CD4-positive, alpha-beta memory T cell (primary cell): Measurements from ENCODE around the gene RPL3. TPM values are rescaled to one million over a fixed set of nuclear protein-coding genes. Genes with fewer than 3 reads are reported as not detected.

ENCODE experiments used
- CTCF ChIA-PET: fragments of 350-600 bp; sonication (Branson Sonifier 250); formaldehyde crosslinking; loops from one replicate; lab custom pipeline; 2021; ENCODE audit warnings: inconsistent platforms; ENCODE audit not compliant: partially characterized antibody; lab: Charles Lee
- POLR2A ChIA-PET: fragments of 350-600 bp; sonication (Branson Sonifier 250); formaldehyde crosslinking; loops from one replicate; lab custom pipeline; 2021; ENCODE audit not compliant: partially characterized antibody; lab: Charles Lee
- DNase-seq, 5 donors: peaks; one replicate each; pipeline versions ENCODE4 v3.0.0 to v3.0.0-alpha.2; 2020 to 2022; ENCODE audit warnings: mixed read lengths in 1 of 5
- H3K27ac ChIP-seq: one replicate; pipeline ENCODE4 v1.7.0; 2013; ENCODE audit warnings: low read depth, low read length
- H3K27me3 ChIP-seq: 2 replicates; pipeline ENCODE4 v1.7.0; 2013; ENCODE audit warnings: mild to moderate bottlenecking, low read length, moderate library complexity; ENCODE audit not compliant: insufficient read depth
- H3K36me3 ChIP-seq: 2 replicates; pipeline ENCODE4 v1.7.0; 2013; ENCODE audit warnings: mild to moderate bottlenecking, low read length, moderate library complexity; ENCODE audit not compliant: insufficient read depth
- H3K4me1 ChIP-seq: 2 replicates; pipeline ENCODE4 v1.7.0; 2013; ENCODE audit warnings: mild to moderate bottlenecking, low read length, moderate library complexity; ENCODE audit not compliant: insufficient read depth
- H3K4me3 ChIP-seq, 2 donors: one replicate each; pipeline ENCODE4 v1.7.0; 2013; ENCODE audit warnings: low read length in 2 of 2, mild to moderate bottlenecking in 1 of 2
- H3K9me3 ChIP-seq, 2 donors: one replicate each; pipeline ENCODE4 v1.7.0; 2013; ENCODE audit warnings: low read length in 2 of 2, control low read depth in 1 of 2; ENCODE audit not compliant: control insufficient read depth in 1 of 2
- H3K27ac Mint-ChIP-seq, 7 donors: one replicate each; pipeline ENCODE4 v1.8.0; 2020 to 2021; ENCODE audit warnings: mixed read lengths in 7 of 7, mild to moderate bottlenecking in 6 of 7, inconsistent platforms in 3 of 7, moderate library complexity in 3 of 7
- H3K27me3 Mint-ChIP-seq, 2 donors: one replicate each; pipeline ENCODE4 v1.8.0; 2020 to 2021; ENCODE audit warnings: mixed read lengths in 2 of 2
- H3K36me3 Mint-ChIP-seq, 2 donors: one replicate each; pipeline ENCODE4 v1.8.0; 2020 to 2021; ENCODE audit warnings: mixed read lengths in 2 of 2, inconsistent platforms in 1 of 2, mild to moderate bottlenecking in 1 of 2
- H3K4me1 Mint-ChIP-seq, 4 donors: one replicate each; pipeline ENCODE4 v1.8.0; 2020 to 2021; ENCODE audit warnings: mixed read lengths in 4 of 4, mild to moderate bottlenecking in 1 of 4
- H3K4me3 Mint-ChIP-seq, 8 donors: one replicate each; pipeline ENCODE4 v1.8.0; 2020 to 2021; ENCODE audit warnings: mixed read lengths in 8 of 8, mild to moderate bottlenecking in 7 of 8, moderate library complexity in 6 of 8, inconsistent platforms in 3 of 8
- H3K9me3 Mint-ChIP-seq, 8 donors: one replicate each; pipeline ENCODE4 v1.8.0; 2020 to 2021; ENCODE audit warnings: mixed read lengths in 8 of 8, mild to moderate bottlenecking in 5 of 8, inconsistent platforms in 3 of 8, moderate library complexity in 1 of 8
- intact Hi-C: fragments of 100-400 bp; cut with micrococcal nuclease; formaldehyde crosslinking; loops from one replicate; pipeline ENCODE4 v1.15.1; 2023
- polyA plus RNA-seq, 2 donors: library from polyadenylated mRNA; unstranded; fragments of 300-500 nt; fragmentation: Illumina TruSeq; gene quantifications; one replicate each; pipeline ENCODE4 v1.2.3, GENCODE V29; 2021
- total RNA-seq, 2 experiments: library from RNA; stranded (reverse); gene quantifications; one replicate each; pipeline ENCODE4 v1.2.3, GENCODE V29; 2021

Gene RPL3
- total and polyA plus RNA-seq, 4 experiments from 2014 or later, result 3,292 to 4,075 (median 3,564) TPM

DNA sequence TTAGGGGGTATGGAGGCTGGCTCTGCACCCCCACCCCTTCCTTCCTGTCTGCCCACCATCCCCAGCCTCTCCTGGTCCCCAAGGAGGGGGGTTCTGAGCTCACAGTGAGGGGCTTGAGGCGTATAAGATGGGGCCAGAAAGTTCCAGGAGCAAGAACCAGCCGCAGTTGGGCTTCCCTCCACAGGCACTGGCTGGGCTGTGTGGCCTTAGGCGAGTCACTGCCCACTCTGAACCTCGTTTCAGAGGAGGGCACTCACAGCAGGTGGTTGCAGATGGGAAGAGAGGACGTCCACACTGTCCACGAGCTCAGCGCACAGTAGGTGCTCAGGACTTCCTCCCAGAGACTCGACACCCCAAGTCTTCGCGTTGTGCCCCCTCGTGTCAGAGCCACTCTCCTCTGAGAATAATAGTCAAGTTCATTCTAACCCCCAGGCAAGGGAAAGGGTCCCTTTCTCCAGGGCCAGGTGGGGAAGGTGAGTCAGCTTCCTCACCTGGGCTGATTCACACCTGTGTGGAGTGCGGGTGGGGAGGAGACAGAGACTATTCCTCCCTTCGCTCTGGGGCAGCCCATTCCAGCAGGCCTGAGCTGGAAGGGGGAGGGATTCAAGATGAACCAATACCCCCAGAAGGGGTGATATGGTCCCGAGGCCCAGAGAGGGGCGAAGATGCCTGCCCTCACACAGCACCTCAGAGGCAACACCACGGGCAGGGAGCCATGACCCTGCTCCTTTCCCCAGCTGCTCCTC lies 29.3 kb downstream of the RPL3 start:
- Histone ChIP-seq H3K9me3 (peaks cover 0 to under 1% of the 10 kb centered on the region in 2 donors), H3K27me3 (no peaks in the 10 kb centered on the region), H3K27ac (no peak overlapping the region), H3K36me3 (no peaks in the 10 kb centered on the region), H3K4me3 (no peak overlapping the region), H3K4me1 (no peaks in the 10 kb centered on the region)
- intact Hi-C loops, result no loop called here
- Mint-ChIP-seq H3K36me3 (no peaks in the 10 kb centered on the region), H3K9me3 (peaks cover 0 to 6% (median 5%) of the 10 kb centered on the region in 8 donors), H3K4me1 (peaks cover 0 to 2% (median 0%) of the 10 kb centered on the region in 4 donors), H3K27ac (no peak overlapping the region), H3K27me3 (peaks cover 2 to 3% of the 10 kb centered on the region in 2 donors), H3K4me3 (no peak overlapping the region)
- no peak for DNase-seq
- CTCF ChIA-PET, result no interaction called here
- POLR2A ChIA-PET, result no interaction called here

DNA sequence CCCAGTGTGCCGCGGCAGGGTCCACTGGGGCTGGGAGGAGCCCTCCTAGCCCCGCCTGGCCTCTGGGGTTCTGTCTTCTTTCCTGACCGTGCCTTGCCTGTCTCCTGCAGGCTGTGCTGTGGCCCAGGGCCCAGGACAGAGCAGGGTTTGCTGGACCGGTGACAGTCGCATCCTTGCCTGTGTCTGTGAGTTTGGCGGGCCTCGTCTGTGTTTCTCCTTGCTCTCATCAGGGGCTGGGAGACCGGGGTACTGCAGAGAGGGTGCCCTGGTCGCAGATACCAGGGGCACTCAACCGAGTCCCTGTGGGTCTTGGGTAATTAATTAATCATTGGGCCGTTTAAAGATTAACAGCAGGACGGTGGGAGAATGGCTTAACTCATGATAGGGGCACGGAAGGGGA lies 29.9 kb downstream of the RPL3 start:
- H3K27me3 Mint-ChIP-seq, result peaks cover 2 to 3% of the 10 kb centered on the region in 2 donors
- H3K27ac ChIP-seq, result no peak overlapping the region
- intact Hi-C loops, result no loop called here
- H3K27me3 ChIP-seq, result no peaks in the 10 kb centered on the region
- no peak for DNase-seq
- POLR2A ChIA-PET, result no interaction called here
- no peaks in the 10 kb centered on the region for H3K36me3 Mint-ChIP-seq
- H3K4me1 ChIP-seq, result no peaks in the 10 kb centered on the region
- H3K27ac Mint-ChIP-seq, result no peak overlapping the region
- H3K36me3 ChIP-seq, result no peaks in the 10 kb centered on the region
- H3K9me3 ChIP-seq, result peaks cover 0 to 5% of the 10 kb centered on the region in 2 donors
- peaks cover 0 to 12% (median 9%) of the 10 kb centered on the region in 8 donors for H3K9me3 Mint-ChIP-seq
- no peak overlapping the region for H3K4me3 ChIP-seq
- CTCF ChIA-PET, result no interaction called here
- H3K4me3 Mint-ChIP-seq, result no peak overlapping the region
- H3K4me1 Mint-ChIP-seq, result peaks cover 0 to 2% (median 0%) of the 10 kb centered on the region in 4 donors

DNA sequence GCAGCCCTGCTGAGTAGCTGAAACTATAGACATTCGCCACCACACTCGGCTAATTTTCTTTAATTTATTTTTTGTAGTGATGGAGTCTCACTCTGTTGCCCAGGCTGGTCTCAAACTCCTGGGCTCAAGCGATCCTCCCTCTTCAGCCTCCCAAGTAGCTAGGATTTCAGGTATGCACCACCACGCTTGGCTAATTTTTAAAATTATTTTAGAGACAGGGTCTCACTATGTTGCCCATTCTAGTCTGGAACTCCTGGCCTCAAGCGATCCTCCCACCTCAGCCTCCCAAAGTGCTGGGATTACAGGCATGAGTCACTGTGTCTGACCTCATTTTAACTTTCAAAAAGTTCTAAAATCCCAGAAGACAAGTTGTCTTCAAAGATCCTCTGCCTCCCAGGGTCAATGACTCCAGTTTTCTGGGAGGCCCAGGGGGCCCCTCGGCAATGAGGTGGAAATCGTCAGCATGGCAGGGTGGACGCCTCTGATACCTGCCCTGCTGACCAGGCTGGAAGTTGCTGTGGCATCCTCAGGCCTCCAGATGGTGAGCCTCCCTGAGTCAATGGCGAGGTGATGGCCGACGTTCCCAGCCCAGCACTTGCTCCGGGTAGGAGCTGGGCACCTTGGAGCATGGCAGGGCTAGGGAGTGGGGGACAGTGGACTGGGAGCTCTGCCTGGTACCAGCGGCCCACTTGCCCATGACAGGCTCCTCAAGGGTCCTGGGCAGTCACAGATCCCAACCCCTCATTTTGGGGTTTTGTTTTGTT lies 31.1 kb downstream of the RPL3 start:
- no peaks in the 10 kb centered on the region for H3K27me3 ChIP-seq
- H3K27me3 Mint-ChIP-seq, result peaks cover 0 to 1% of the 10 kb centered on the region in 2 donors
- POLR2A ChIA-PET, result no interaction called here
- intact Hi-C loops, result no loop called here
- no peaks in the 10 kb centered on the region for H3K36me3 Mint-ChIP-seq
- no peak overlapping the region for H3K4me3 ChIP-seq
- H3K36me3 ChIP-seq, result no peaks in the 10 kb centered on the region
- H3K27ac Mint-ChIP-seq, result no peak overlapping the region
- CTCF ChIA-PET, result no interaction called here
- peaks cover 0 to 2% (median 0%) of the 10 kb centered on the region in 4 donors for H3K4me1 Mint-ChIP-seq
- peaks cover 0 to 14% (median 9%) of the 10 kb centered on the region in 8 donors for H3K9me3 Mint-ChIP-seq
- H3K9me3 ChIP-seq, result peaks cover 0 to 5% of the 10 kb centered on the region in 2 donors
- no peak overlapping the region for H3K4me3 Mint-ChIP-seq
- no peak overlapping the region for H3K27ac ChIP-seq
- DNase-seq, result no peak
- H3K4me1 ChIP-seq, result no peaks in the 10 kb centered on the region

DNA sequence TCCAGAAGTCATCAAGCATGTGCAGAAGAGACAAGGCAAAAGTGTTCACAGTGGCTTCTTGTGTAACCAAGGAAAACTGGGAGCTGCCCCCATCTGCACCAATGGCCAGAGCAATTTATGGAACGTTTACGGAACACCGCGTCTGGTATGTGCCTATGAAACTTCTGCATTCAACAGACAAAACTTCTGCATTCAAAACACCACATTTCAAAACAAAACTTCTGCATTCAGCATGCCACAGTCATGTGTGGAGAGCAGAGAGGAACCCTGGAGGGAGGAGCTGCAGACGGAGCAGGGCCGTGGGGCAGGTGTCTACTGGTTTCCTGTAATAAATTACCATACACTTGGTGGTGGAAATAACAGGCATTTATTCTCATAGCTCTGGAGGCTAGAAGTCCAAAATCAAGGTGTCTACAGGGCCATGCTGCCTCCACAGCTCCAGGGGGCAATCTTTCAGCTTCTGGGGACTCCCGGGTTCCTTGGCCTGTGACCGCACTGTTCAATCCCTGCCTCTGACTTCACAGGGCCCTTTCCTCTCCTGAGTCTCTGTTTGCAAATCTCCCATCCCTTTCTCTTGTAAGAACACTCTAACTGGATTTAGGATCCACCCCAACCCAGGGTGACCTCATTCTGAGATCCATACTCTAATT lies 32.2 kb downstream of the RPL3 start:
- H3K9me3 Mint-ChIP-seq, result peaks cover 0 to 14% (median 9%) of the 10 kb centered on the region in 8 donors
- H3K27ac Mint-ChIP-seq, result no peak overlapping the region
- H3K27me3 Mint-ChIP-seq, result peaks cover 0 to 1% of the 10 kb centered on the region in 2 donors
- intact Hi-C loops, result no loop called here
- Histone ChIP-seq H3K27me3 (no peaks in the 10 kb centered on the region), H3K9me3 (peaks cover 0 to 5% of the 10 kb centered on the region in 2 donors), H3K27ac (no peak overlapping the region), H3K36me3 (no peaks in the 10 kb centered on the region), H3K4me1 (no peaks in the 10 kb centered on the region), H3K4me3 (no peak overlapping the region)
- CTCF ChIA-PET, result no interaction called here
- peaks cover 0 to 2% (median 0%) of the 10 kb centered on the region in 4 donors for H3K4me1 Mint-ChIP-seq
- POLR2A ChIA-PET, result no interaction called here
- no peak for DNase-seq
- no peaks in the 10 kb centered on the region for H3K36me3 Mint-ChIP-seq
- no peak overlapping the region for H3K4me3 Mint-ChIP-seq

DNA sequence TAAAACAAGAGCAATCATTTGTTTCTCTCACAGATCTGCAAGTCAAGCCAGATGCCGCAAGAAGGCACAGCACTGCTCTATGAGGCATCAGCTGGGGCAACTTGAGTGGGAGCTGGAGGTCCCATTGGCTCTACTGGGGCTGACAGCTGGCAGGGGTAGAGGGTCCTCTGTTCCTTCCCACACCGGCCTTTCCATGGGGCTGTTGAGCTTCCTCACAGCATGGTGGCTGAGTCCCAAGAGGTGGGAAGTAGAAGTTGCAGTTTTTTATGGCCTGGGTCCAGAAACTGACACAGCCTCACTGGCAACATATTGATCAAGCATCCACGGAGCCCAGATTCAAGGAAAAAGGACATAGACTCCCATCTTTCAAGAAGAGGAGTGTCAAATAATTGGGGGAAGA lies 34.4 kb downstream of the RPL3 start:
- POLR2A ChIA-PET, result no interaction called here
- Histone ChIP-seq H3K27me3 (no peaks in the 10 kb centered on the region), H3K36me3 (no peaks in the 10 kb centered on the region), H3K4me1 (no peaks in the 10 kb centered on the region), H3K4me3 (no peak overlapping the region), H3K27ac (no peak overlapping the region), H3K9me3 (peaks cover 0 to 5% of the 10 kb centered on the region in 2 donors)
- intact Hi-C loops, result no loop called here
- DNase-seq, result no peak
- Mint-ChIP-seq H3K9me3 (peaks cover 0 to 14% (median 9%) of the 10 kb centered on the region in 8 donors), H3K27ac (no peak overlapping the region), H3K36me3 (no peaks in the 10 kb centered on the region), H3K4me1 (peaks cover 0 to 4% (median 0%) of the 10 kb centered on the region in 4 donors), H3K4me3 (peak overlapping the region in 1 of 8 donors; percentile 18), H3K27me3 (no peaks in the 10 kb centered on the region)
- CTCF ChIA-PET, result no interaction called here

DNA sequence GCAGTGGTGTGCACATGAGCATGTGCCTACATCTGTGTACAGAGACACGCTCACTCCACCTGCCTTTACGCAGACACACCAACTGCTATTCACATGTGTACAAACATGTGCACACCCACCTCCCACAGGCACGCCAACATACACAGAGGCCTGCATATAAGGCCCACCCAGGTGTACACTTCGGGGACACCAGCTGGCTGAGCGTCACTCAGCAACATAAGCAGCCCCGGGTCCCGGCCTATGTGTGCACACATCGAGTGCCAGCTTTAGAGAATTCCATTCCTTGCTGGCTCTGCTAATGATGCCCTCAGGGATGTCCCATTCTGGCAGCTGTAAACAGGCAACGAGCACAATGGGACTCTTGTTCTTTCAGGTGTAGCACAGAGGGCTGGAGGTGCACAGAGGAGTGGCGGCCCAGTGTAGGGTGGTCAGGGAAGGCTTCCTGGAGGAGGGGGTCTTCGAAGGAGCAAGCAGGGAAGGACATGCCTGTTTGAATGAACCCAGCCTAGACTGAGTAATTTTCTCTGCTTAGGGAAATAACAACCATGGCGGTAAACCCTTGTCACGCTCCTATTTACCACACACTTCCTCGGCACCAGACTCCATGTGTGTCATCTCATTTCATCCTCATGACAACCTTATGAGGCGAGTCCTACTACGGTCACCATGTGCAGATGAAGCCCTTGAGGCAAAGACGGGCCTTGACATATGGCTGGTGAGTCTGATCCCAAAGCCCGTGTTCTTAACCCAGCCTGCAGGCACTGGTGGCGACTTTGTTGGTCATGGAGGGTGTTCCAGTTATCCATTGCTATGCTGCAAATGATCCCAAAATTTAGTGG lies 35.1 kb downstream of the RPL3 start:
- Histone ChIP-seq H3K27me3 (no peaks in the 10 kb centered on the region), H3K4me3 (no peak overlapping the region), H3K27ac (no peak overlapping the region), H3K36me3 (no peaks in the 10 kb centered on the region), H3K9me3 (peaks cover 0 to 5% of the 10 kb centered on the region in 2 donors), H3K4me1 (no peaks in the 10 kb centered on the region)
- H3K27me3 Mint-ChIP-seq, result peaks cover 0 to 3% of the 10 kb centered on the region in 2 donors
- DNase-seq, result no peak
- POLR2A ChIA-PET, result no interaction called here
- peaks cover 0 to 14% (median 9%) of the 10 kb centered on the region in 8 donors for H3K9me3 Mint-ChIP-seq
- no peak overlapping the region for H3K4me3 Mint-ChIP-seq
- CTCF ChIA-PET, result no interaction called here
- intact Hi-C loops, result no loop called here
- H3K4me1 Mint-ChIP-seq, result peaks cover 0 to 4% (median 0%) of the 10 kb centered on the region in 4 donors
- no peaks in the 10 kb centered on the region for H3K36me3 Mint-ChIP-seq
- no peak overlapping the region for H3K27ac Mint-ChIP-seq
